Breast epithelium (tissue), 4 donors: Measurements from ENCODE around the gene FBXW9. TPM values are rescaled to one million over a fixed set of nuclear protein-coding genes. Genes with fewer than 3 reads are reported as not detected.
"Not testable (repeated sequence)": the region's sequence is repeated elsewhere in the genome, so short reads cannot be mapped to it uniquely, and the experiment has no call there.

Experiments
- DNase-seq, 2 donors: peaks; one replicate each; pipeline ENCODE4 v3.0.0-alpha.2; 2019; ENCODE audit warnings: low spot score in 2 of 2
- H3K27ac ChIP-seq, 2 donors: fragments of 200-600 bp; sonication (generic) in 1 of 2; one replicate each; pipeline ENCODE4 v1.5.1; 2016 to 2019; ENCODE audit warnings: mild to moderate bottlenecking in 1 of 2
- H3K27me3 ChIP-seq, 2 donors: fragments of 200-600 bp; sonication (generic) in 1 of 2; one replicate each; pipeline versions ENCODE4 v1.5.1 to v1.6.0; 2017 to 2019; ENCODE audit warnings: control low read depth in 1 of 2, mild to moderate bottlenecking in 1 of 2
- H3K36me3 ChIP-seq: fragments of 200-600 bp; one replicate; pipeline ENCODE4 v1.5.1; 2019
- H3K4me1 ChIP-seq, 2 donors: fragments of 200-600 bp; sonication (generic); one replicate each; pipeline ENCODE4 v1.5.1; 2016 to 2019; ENCODE audit warnings: control low read depth in 1 of 2
- H3K4me3 ChIP-seq, 3 donors: fragments of 200-600 bp; sonication (generic); 1 replicate in 2 of 3; 2 replicates in 1 of 3; pipeline ENCODE4 v1.5.1; 2016 to 2019; ENCODE audit warnings: mild to moderate bottlenecking in 3 of 3, moderate library complexity in 2 of 3
- H3K9me3 ChIP-seq, 2 donors: fragments of 200-600 bp; sonication (generic) in 1 of 2; one replicate each; pipeline ENCODE4 v1.5.1; 2016 to 2019; ENCODE audit warnings: control low read depth in 1 of 2
- CTCF ChIP-seq, 3 donors: fragments of 450-650 bp; IDR thresholded peaks; one replicate each; pipeline ENCODE4 v1.5.1; 2016 to 2017; ENCODE audit warnings: antibody characterized with exemption in 3 of 3, mild to moderate bottlenecking in 3 of 3, moderate library complexity in 3 of 3
- POLR2A ChIP-seq: fragments of 450-650 bp; IDR thresholded peaks from one replicate; pipeline ENCODE4 v1.6.1; 2016; ENCODE audit warnings: antibody characterized with exemption, mild to moderate bottlenecking, moderate library complexity
- POLR2AphosphoS5 ChIP-seq, 3 donors: sonication (generic); formaldehyde crosslinking; IDR thresholded peaks; one replicate each; pipeline ENCODE4 v1.6.1; 2017; ENCODE audit warnings: antibody characterized with exemption in 3 of 3
- intact Hi-C: fragments of 100-400 bp; cut with DNase I; formaldehyde crosslinking; loops from one replicate; pipeline ENCODE4 v1.15.1; 2023; ENCODE audit warnings: low total_unique reads
- total RNA-seq, 3 donors: library from RNA; depleted of rRNA; stranded (reverse); fragments of >200 nt; gene quantifications; one replicate each; pipeline ENCODE4 v1.1.0, GENCODE V29; 2016

FBXW9 gene
- total RNA-seq, 3 donors from 2014 or later = 4.8 to 13.8 (median 8.5) TPM

DNA sequence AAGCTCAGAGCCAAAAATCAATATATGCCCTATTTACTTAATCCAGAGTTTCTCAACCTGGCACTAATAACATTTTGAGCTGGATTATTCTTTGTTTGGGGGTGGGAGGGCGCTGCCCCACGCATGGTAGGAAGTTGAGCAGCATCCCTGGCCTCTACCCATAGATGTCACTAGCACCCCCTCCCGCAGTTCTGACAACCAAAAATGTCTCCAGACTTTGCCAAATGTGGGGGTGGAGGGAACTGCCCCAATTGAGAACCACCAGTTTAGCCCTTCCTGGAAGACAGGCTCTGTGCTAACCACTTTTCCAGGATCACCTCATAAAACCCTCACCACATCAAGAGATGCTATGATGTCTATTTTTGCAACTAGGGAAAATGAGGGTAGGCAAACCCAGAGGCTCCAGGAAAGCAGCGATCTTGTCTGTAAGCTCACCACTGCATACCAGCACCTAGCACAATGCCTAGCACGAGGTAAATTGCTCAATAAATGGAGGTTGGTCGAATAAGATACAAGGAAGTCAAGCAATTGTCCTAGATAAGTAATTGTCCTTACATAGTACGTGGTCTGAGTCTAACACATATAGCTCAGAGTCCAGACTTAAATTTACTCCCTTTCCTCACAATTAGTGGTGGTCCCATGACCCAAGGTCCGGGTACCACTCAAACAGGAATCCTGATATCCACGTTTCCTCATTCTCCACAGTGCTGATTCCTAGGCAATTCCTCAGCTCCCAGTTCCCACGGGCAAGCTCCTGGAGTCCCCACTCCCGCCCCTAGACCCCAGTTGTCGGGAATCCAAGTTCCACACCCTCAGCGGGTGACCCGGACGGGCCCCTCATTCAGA, 37.2 kb upstream of the FBXW9 start:
- no peak for DNase-seq
- TF ChIP-seq POLR2AphosphoS5 (IDR thresholded peaks at IDR 0.05) = no peak
- no peak for TF ChIP-seq POLR2A
- no peak for TF ChIP-seq CTCF (IDR thresholded peaks at IDR 0.05)
- Histone ChIP-seq H3K36me3 (peaks cover 9% of the 10 kb centered on the region), H3K27me3 (no peaks in the 10 kb centered on the region), H3K4me3 (peak overlapping the region; percentile 93 to 98 (median 94)), H3K4me1 (peaks cover 6 to 21% of the 10 kb centered on the region in 2 donors), H3K9me3 (no peaks in the 10 kb centered on the region), H3K27ac (peak overlapping the region; percentile 95)
- intact Hi-C loops = no loop called here

DNA sequence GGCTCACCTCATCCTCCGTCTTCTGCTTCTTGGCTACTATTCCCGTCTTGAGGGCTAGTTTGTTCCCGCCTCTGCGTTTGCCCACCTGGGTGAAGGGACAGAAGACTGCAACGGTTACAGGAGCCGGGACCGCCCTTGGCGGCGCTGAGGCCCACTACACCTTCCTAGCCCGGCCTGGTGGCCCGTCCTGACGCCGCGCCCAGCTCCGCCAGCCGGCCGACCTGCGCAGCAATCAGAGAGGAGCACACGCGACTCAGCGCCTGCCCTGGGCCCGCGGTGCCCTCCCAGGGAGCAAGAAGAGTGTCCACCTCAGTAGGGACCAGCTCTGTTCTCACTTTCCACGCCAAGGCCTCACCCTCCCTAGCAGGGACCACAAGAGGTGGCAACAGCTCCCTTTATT, 34.9 kb upstream of the FBXW9 start:
- no peaks in the 10 kb centered on the region for H3K9me3 ChIP-seq
- H3K36me3 ChIP-seq = peaks cover 9% of the 10 kb centered on the region
- H3K27me3 ChIP-seq = no peaks in the 10 kb centered on the region
- intact Hi-C loops = no loop called here
- no peak for TF ChIP-seq POLR2A
- no peak for TF ChIP-seq CTCF (IDR thresholded peaks at IDR 0.05)
- no peak for TF ChIP-seq POLR2AphosphoS5 (IDR thresholded peaks at IDR 0.05)
- no peak for DNase-seq
- no peak overlapping the region for H3K27ac ChIP-seq
- peaks cover 6 to 11% of the 10 kb centered on the region in 2 donors for H3K4me1 ChIP-seq
- H3K4me3 ChIP-seq = no peak overlapping the region

DNA sequence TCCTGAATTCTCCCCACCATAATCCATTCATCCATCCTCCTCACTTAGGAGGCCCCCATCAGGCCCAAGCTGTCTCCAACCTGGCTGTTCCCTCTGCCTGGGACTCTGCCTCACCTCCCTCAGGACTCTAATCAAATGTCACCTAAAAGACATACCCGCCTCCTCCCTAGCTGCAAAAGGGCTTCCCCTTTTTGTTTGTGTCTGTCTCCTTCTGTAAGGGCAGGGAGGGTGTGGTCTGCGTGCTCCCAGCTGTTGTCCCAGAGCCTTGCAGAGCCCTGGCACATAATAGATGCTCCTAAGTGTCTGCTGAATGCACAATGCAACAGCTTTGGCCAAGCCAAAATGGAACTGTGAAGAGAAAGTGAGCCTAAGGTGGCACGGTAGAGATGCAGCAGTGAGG, 33.6 kb upstream of the FBXW9 start:
- H3K27ac ChIP-seq = no peak overlapping the region

DNA sequence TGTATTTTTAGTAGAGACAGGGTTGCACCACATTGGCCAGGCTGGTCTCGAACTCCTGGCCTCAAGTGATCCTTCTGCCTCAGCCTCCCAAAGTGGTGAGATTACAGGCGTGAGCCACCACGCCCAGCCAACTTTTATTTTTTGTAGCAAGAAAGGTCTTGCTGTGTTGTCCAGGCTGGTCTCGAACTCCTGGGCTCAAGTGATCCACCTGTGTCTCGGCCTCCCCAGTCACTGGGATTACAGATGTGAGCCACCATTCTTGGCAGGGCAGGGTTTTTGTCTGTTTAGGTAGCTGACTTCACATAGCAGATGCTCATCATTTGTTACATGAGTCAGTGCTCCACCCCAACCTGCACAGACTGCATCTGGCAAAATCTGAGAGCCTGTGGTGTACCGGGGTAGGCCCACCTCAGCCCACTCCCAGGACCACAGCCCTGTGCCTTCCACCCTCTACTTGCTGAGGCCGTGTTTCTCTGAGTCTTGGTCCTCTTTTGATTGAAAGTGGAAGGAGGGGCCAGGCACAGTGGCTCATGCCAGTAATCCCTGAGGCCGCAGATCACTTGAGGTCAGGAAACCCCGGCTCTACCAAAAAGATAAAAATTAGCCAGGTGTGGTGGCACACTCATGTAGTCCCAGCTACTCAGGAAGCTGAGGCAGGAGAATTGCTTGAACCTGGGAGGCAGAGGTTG, 31.5 kb upstream of the FBXW9 start:
- no peak overlapping the region for H3K4me3 ChIP-seq
- intact Hi-C loops = no loop called here
- H3K27me3 ChIP-seq = no peaks in the 10 kb centered on the region
- DNase-seq = no peak
- no peaks in the 10 kb centered on the region for H3K9me3 ChIP-seq
- TF ChIP-seq POLR2A (no peak), CTCF (IDR thresholded peaks at IDR 0.05) (no peak), POLR2AphosphoS5 (IDR thresholded peaks at IDR 0.05) (no peak)
- peaks cover 9% of the 10 kb centered on the region for H3K36me3 ChIP-seq
- peaks cover 1 to 6% of the 10 kb centered on the region in 2 donors for H3K4me1 ChIP-seq
- H3K27ac ChIP-seq = no peak overlapping the region

More for the DNA sequence above, 33.6 kb upstream of the FBXW9 start:
- no peak for TF ChIP-seq POLR2AphosphoS5 (IDR thresholded peaks at IDR 0.05)
- TF ChIP-seq POLR2A = no peak
- TF ChIP-seq CTCF (IDR thresholded peaks at IDR 0.05) = no peak
- intact Hi-C loops = no loop called here
- no peak overlapping the region for H3K4me3 ChIP-seq
- H3K9me3 ChIP-seq = no peaks in the 10 kb centered on the region
- H3K36me3 ChIP-seq = peaks cover 9% of the 10 kb centered on the region
- peaks cover 6 to 9% of the 10 kb centered on the region in 2 donors for H3K4me1 ChIP-seq
- no peaks in the 10 kb centered on the region for H3K27me3 ChIP-seq
- no peak for DNase-seq

- Histone ChIP-seq H3K27me3 (no peaks in the 10 kb centered on the region), H3K36me3 (peaks cover 9% of the 10 kb centered on the region), H3K27ac (no peak overlapping the region), H3K4me1 (peaks cover 0 to 4% of the 10 kb centered on the region in 2 donors), H3K9me3 (no peaks in the 10 kb centered on the region), H3K4me3 (no peak overlapping the region)
- no peak for TF ChIP-seq CTCF (IDR thresholded peaks at IDR 0.05)
- no peak for TF ChIP-seq POLR2AphosphoS5 (IDR thresholded peaks at IDR 0.05)
- TF ChIP-seq POLR2A = no peak
- no peak for DNase-seq
- intact Hi-C loops = no loop called here
These were observed 30.5 kb upstream of the FBXW9 start for GRCh38 chr19:12726988-12727316.

GRCh38 chr19:12725612-12726011, 29.2 kb upstream of the FBXW9 start:
- H3K4me1 ChIP-seq, H3K4me3 ChIP-seq, H3K36me3 ChIP-seq, H3K27ac ChIP-seq, H3K27me3 ChIP-seq, intact Hi-C loops, DNase-seq, H3K9me3 ChIP-seq: not testable (repeated sequence)
